H9 (cell line): Measurements from ENCODE around the gene ERP29. TPM values are rescaled to one million over a fixed set of nuclear protein-coding genes. Genes with fewer than 3 reads are reported as not detected.

Source experiments
- DNase-seq: peaks from one replicate; pipeline ENCODE4 v3.0.0-alpha.2; 2017
- H2AFZ ChIP-seq: one replicate; pipeline ENCODE4 v1.6.1; 2013; ENCODE audit warnings: mild to moderate bottlenecking, low read length, control low read depth, moderate library complexity
- H2AK5ac ChIP-seq: 2 replicates; pipeline ENCODE4 v1.6.1; 2013; ENCODE audit warnings: low read length, control low read depth, mixed read lengths; ENCODE audit not compliant: insufficient read length
- H2BK120ac ChIP-seq: one replicate; pipeline ENCODE4 v1.6.1; 2013; ENCODE audit warnings: low read depth, mild to moderate bottlenecking, low read length, control low read depth, inconsistent platforms; ENCODE audit not compliant: poor library complexity, severe bottlenecking
- H2BK12ac ChIP-seq: 2 replicates; pipeline ENCODE4 v1.6.1; 2013; ENCODE audit warnings: low read length, control low read depth, mixed read lengths, low read depth; ENCODE audit not compliant: insufficient read length
- H2BK15ac ChIP-seq: 2 replicates; pipeline ENCODE4 v1.6.1; 2013; ENCODE audit warnings: low read depth, low read length, control low read depth
- H2BK20ac ChIP-seq: one replicate; pipeline ENCODE4 v1.6.1; 2013; ENCODE audit warnings: low read depth, mild to moderate bottlenecking, low read length, control low read depth, inconsistent platforms; ENCODE audit not compliant: poor library complexity, severe bottlenecking
- H2BK5ac ChIP-seq: 2 replicates; pipeline ENCODE4 v1.6.1; 2013; ENCODE audit warnings: low read length, control low read depth, mixed read lengths; ENCODE audit not compliant: insufficient read length
- H3K14ac ChIP-seq: 2 replicates; pipeline ENCODE4 v1.6.1; 2013; ENCODE audit warnings: low read length, control low read depth; ENCODE audit not compliant: insufficient read depth
- H3K18ac ChIP-seq: 2 replicates; pipeline ENCODE4 v1.6.1; 2013; ENCODE audit warnings: low read depth, mild to moderate bottlenecking, mixed read lengths, low read length, control low read depth; ENCODE audit not compliant: insufficient read length
- H3K23ac ChIP-seq: 2 replicates; pipeline ENCODE4 v1.6.1; 2013; ENCODE audit warnings: low read length, control low read depth, mixed read lengths, low read depth; ENCODE audit not compliant: insufficient read length
- H3K23me2 ChIP-seq: 2 replicates; pipeline ENCODE4 v1.6.1; 2013; ENCODE audit warnings: low read depth, mild to moderate bottlenecking, mixed read lengths, low read length, control low read depth; ENCODE audit not compliant: insufficient read length, poor library complexity, severe bottlenecking
- H3K27ac ChIP-seq: 2 replicates; pipeline ENCODE4 v1.5.1; 2013; ENCODE audit warnings: low read length, control low read depth, mixed read lengths, low read depth; ENCODE audit not compliant: insufficient read length
- H3K27me3 ChIP-seq: 2 replicates; pipeline ENCODE4 v1.6.1; 2013; ENCODE audit warnings: low read length, control low read depth, inconsistent platforms; ENCODE audit not compliant: insufficient read depth
- H3K4ac ChIP-seq: 2 replicates; pipeline ENCODE4 v1.6.1; 2013; ENCODE audit warnings: low read depth, mild to moderate bottlenecking, control low read depth, inconsistent platforms, low read length, moderate library complexity
- H3K4me1 ChIP-seq: 2 replicates; pipeline ENCODE4 v1.6.1; 2013; ENCODE audit warnings: low read length, control low read depth, inconsistent platforms; ENCODE audit not compliant: insufficient read depth
- H3K4me2 ChIP-seq: 2 replicates; pipeline ENCODE4 v1.6.1; 2013; ENCODE audit warnings: low read length, control low read depth, mixed read lengths; ENCODE audit not compliant: insufficient read length, insufficient read depth
- H3K56ac ChIP-seq: 2 replicates; pipeline ENCODE4 v1.6.1; 2013; ENCODE audit warnings: low read depth, mild to moderate bottlenecking, mixed read lengths, low read length, control low read depth; ENCODE audit not compliant: insufficient read length
- H3K79me1 ChIP-seq: 2 replicates; pipeline ENCODE4 v1.6.1; 2013; ENCODE audit warnings: low read depth, mild to moderate bottlenecking, moderate library complexity, low read length, control low read depth, inconsistent platforms; ENCODE audit not compliant: insufficient read depth, poor library complexity, severe bottlenecking
- H3K79me2 ChIP-seq: 2 replicates; pipeline ENCODE4 v1.6.1; 2013; ENCODE audit warnings: low read length, control low read depth, inconsistent platforms; ENCODE audit not compliant: insufficient read depth
- H3K9ac ChIP-seq: 2 replicates; pipeline ENCODE4 v1.6.1; 2013; ENCODE audit warnings: low read length, control low read depth, mixed read lengths; ENCODE audit not compliant: insufficient read length; ENCODE audit errors: extremely low read depth
- H3K9me3 ChIP-seq: one replicate; pipeline ENCODE4 v1.6.1; 2013; ENCODE audit warnings: low read depth, low read length, inconsistent platforms; ENCODE audit not compliant: control insufficient read depth
- H3T11ph ChIP-seq: one replicate; pipeline ENCODE4 v1.6.1; 2013; ENCODE audit warnings: mild to moderate bottlenecking, low read length, control low read depth, inconsistent platforms
- H4K20me1 ChIP-seq: one replicate; pipeline ENCODE4 v1.6.1; 2013; ENCODE audit not compliant: control insufficient read depth, insufficient read length, insufficient read depth
- H4K5ac ChIP-seq: 2 replicates; pipeline ENCODE4 v1.6.1; 2013; ENCODE audit warnings: low read depth, mild to moderate bottlenecking, mixed read lengths, low read length, control low read depth; ENCODE audit not compliant: insufficient read length
- H4K8ac ChIP-seq: replicated peaks from 2 replicates; pipeline ENCODE4 v1.6.1; 2013; ENCODE audit warnings: low read length, control low read depth, mixed read lengths, low read depth; ENCODE audit not compliant: insufficient read length
- H4K91ac ChIP-seq: 2 replicates; pipeline ENCODE4 v1.6.1; 2013; ENCODE audit warnings: low read depth, mild to moderate bottlenecking, moderate library complexity, mixed read lengths, low read length, control low read depth; ENCODE audit not compliant: insufficient read length
- H3K27ac Mint-ChIP-seq, 3 experiments: 2 replicates in 2 of 3; 3 replicates in 1 of 3; pipeline ENCODE4 v1.8.0; 2020 to 2021; ENCODE audit warnings: mixed read lengths in 3 of 3, mild to moderate bottlenecking in 1 of 3, moderate library complexity in 1 of 3
- H3K27me3 Mint-ChIP-seq: 2 replicates; pipeline ENCODE4 v1.8.0; 2021; ENCODE audit warnings: low read depth, mild to moderate bottlenecking, moderate library complexity, mixed read lengths
- H3K36me3 Mint-ChIP-seq, 3 experiments: 2 replicates in 2 of 3; 3 replicates in 1 of 3; pipeline ENCODE4 v1.8.0; 2020 to 2021; ENCODE audit warnings: low read depth in 3 of 3, mixed read lengths in 3 of 3; ENCODE audit not compliant: insufficient read depth in 1 of 3
- H3K4me1 Mint-ChIP-seq, 2 experiments: 2 replicates each; pipeline ENCODE4 v1.8.0; 2020; ENCODE audit warnings: mixed read lengths in 2 of 2
- H3K4me3 Mint-ChIP-seq, 2 experiments: 2 replicates in 1 of 2; 3 replicates in 1 of 2; pipeline ENCODE4 v1.8.0; 2020 to 2021; ENCODE audit warnings: mild to moderate bottlenecking in 2 of 2, mixed read lengths in 2 of 2, moderate library complexity in 1 of 2
- H3K9me3 Mint-ChIP-seq, 2 experiments: 2 replicates in 1 of 2; 3 replicates in 1 of 2; pipeline ENCODE4 v1.8.0; 2020; ENCODE audit warnings: mild to moderate bottlenecking in 2 of 2, mixed read lengths in 2 of 2, moderate library complexity in 1 of 2
- WGBS: extraction: QIAGEN DNeasy Blood & Tissue Kit; methylation state at CpG from one replicate; pipeline ENCODE4 v1.1.7; 2013; ENCODE audit warnings: missing lambda C conversion rate, low lambda C conversion rate, mixed read lengths; ENCODE audit not compliant: insufficient read length; ENCODE audit errors: extremely low coverage; 5-methylcytosine and 5-hydroxymethylcytosine counted together
- total RNA-seq: library from RNA; stranded (reverse); gene quantifications from 2 replicates; pipeline ENCODE4 v1.2.1, GENCODE V29; 2021
- TF ChIP-seq, protein P1 (sequence below): fragments of 200-600 bp; sonication (generic); conservative IDR thresholded peaks from 3 replicates; pipeline ENCODE4 v1.8.0; 2021; ENCODE audit warnings: antibody characterized with exemption, mild to moderate bottlenecking

The ERP29 gene
- total RNA-seq, 1 experiment from 2014 or later: 160 TPM

DNA sequence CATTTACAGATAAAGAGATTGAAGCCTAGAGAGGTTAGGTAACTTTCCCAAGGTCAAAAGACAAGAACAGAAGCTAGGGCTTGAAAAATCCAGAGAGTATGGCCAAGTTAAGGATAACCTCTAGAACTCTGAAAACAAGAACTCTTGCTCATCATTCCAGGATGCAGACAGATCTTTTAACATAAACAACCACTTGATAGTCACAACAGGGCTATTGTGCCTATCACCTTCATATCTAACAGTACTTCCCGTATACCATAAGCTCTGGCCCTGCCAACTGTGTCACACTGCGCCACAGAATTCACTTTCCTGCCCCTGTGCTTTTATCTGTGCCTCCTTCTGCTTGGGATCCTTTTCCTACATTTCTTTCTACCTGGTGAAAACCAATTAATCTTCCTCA is 18.2 kb downstream of the ERP29 start:
- Histone ChIP-seq H3K27ac (no peak overlapping the region), H2BK12ac (no peak overlapping the region), H3K27me3 (no peaks in the 10 kb centered on the region), H3K4me1 (no peaks in the 10 kb centered on the region), H3T11ph (no peak overlapping the region), H2AK5ac (no peak overlapping the region), H3K79me2 (no peaks in the 10 kb centered on the region), H3K23me2 (no peaks in the 10 kb centered on the region), H3K9ac (no peak overlapping the region), H2BK15ac (no peak overlapping the region), H2AFZ (no peak overlapping the region), H2BK120ac (no peak overlapping the region), H3K79me1 (no peaks in the 10 kb centered on the region), H3K56ac (no peak overlapping the region), H4K5ac (no peak overlapping the region), H4K20me1 (no peaks in the 10 kb centered on the region), H3K4ac (no peak overlapping the region), H2BK5ac (no peak overlapping the region), H3K18ac (no peak overlapping the region), H3K14ac (no peak overlapping the region), H3K9me3 (no peaks in the 10 kb centered on the region), H2BK20ac (no peak overlapping the region), H4K91ac (no peak overlapping the region), H3K4me2 (no peak overlapping the region), H3K23ac (no peak overlapping the region), H4K8ac (no peak overlapping the region)
- Mint-ChIP-seq H3K27ac (peak overlapping the region in 2 of 3 experiments; percentile 11 to 20; a peak in 3 of 7 replicates), H3K4me1 (peaks cover 14 to 24% of the 10 kb centered on the region in 2 experiments), H3K4me3 (no peak overlapping the region), H3K27me3 (no peaks in the 10 kb centered on the region), H3K36me3 (peaks cover 28 to 70% (median 59%) of the 10 kb centered on the region in 3 experiments; a peak in 6 of 7 replicates), H3K9me3 (no peaks in the 10 kb centered on the region)
- TF ChIP-seq, protein P1, sequence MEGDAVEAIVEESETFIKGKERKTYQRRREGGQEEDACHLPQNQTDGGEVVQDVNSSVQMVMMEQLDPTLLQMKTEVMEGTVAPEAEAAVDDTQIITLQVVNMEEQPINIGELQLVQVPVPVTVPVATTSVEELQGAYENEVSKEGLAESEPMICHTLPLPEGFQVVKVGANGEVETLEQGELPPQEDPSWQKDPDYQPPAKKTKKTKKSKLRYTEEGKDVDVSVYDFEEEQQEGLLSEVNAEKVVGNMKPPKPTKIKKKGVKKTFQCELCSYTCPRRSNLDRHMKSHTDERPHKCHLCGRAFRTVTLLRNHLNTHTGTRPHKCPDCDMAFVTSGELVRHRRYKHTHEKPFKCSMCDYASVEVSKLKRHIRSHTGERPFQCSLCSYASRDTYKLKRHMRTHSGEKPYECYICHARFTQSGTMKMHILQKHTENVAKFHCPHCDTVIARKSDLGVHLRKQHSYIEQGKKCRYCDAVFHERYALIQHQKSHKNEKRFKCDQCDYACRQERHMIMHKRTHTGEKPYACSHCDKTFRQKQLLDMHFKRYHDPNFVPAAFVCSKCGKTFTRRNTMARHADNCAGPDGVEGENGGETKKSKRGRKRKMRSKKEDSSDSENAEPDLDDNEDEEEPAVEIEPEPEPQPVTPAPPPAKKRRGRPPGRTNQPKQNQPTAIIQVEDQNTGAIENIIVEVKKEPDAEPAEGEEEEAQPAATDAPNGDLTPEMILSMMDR: no peak
- no CpG with 5 or more reads among the region's 2 CpGs for WGBS
- no peak for DNase-seq
